Testis (tissue), 3 donors: ENCODE measurements around the gene PRKACB. TPM values are rescaled to one million over a fixed set of nuclear protein-coding genes. Genes with fewer than 3 reads are reported as not detected.

Experiments
- DNase-seq: peaks from one replicate; pipeline ENCODE4 v3.0.0-alpha.2; 2019
- H3K27ac ChIP-seq, 2 donors: fragments of 200-600 bp; sonication (generic); one replicate each; pipeline ENCODE4 v1.5.1; 2019
- H3K27me3 ChIP-seq: fragments of 200-600 bp; sonication (generic); one replicate; pipeline ENCODE4 v1.5.1; 2019
- H3K36me3 ChIP-seq: fragments of 200-600 bp; sonication (generic); one replicate; pipeline ENCODE4 v1.5.1; 2017; ENCODE audit warnings: low read depth; ENCODE audit errors: missing control alignments
- H3K4me1 ChIP-seq: fragments of 200-600 bp; sonication (generic); one replicate; pipeline ENCODE4 v1.5.1; 2019
- H3K4me3 ChIP-seq, 2 donors: fragments of 200-600 bp; sonication (generic); one replicate each; pipeline ENCODE4 v1.5.1; 2017 to 2019
- H3K9me3 ChIP-seq: fragments of 200-600 bp; sonication (generic); one replicate; pipeline ENCODE4 v1.5.1; 2017
- POLR2A ChIP-seq: fragments of 450-650 bp; IDR thresholded peaks from one replicate; pipeline ENCODE4 v1.6.1; 2017; ENCODE audit warnings: antibody characterized with exemption, mild to moderate bottlenecking, moderate library complexity
- WGBS, 2 donors: methylation state at CpG; one replicate each; pipeline ENCODE4 v1.1.5; 2018; 5-methylcytosine and 5-hydroxymethylcytosine counted together
- intact Hi-C: fragments of 100-400 bp; cut with DNase I; formaldehyde crosslinking; loops from one replicate; pipeline ENCODE4 v1.15.1; 2023; ENCODE audit warnings: low total_unique reads
- polyA plus RNA-seq: library from polyadenylated mRNA; stranded (reverse); fragments of 350-450 nt; fragmentation: Illumina TruSeq; extraction: RNeasy Lipid Tissue Mini Kit (QIAGEN cat#74804); gene quantifications from one replicate; pipeline ENCODE4 v1.2.3, GENCODE V29; 2014; ENCODE audit warnings: low read depth, low replicate concordance; ENCODE audit not compliant: insufficient read depth
- total RNA-seq, 2 donors: library from RNA; depleted of rRNA; stranded (reverse); fragments of >200 nt; gene quantifications; one replicate each; pipeline ENCODE4 v1.2.3, GENCODE V29; 2016
- TF ChIP-seq, protein P1 (sequence below), 3 experiments: fragments of 450-650 bp in 2 of 3; fragments of 200-600 bp in 1 of 3; sonication (generic) in 1 of 3; IDR thresholded peaks; one replicate each; pipeline ENCODE4 v1.5.1; 2016 to 2019; ENCODE audit warnings: antibody characterized with exemption in 3 of 3, mild to moderate bottlenecking in 2 of 3, moderate library complexity in 1 of 3

PRKACB gene
- total and polyA plus RNA-seq, 3 donors from 2014 or later = 10.4 to 26.7 (median 21.1) TPM

GRCh38 chr1:84168783-84169182 lies 24.7 kb downstream of the PRKACB start:
- Histone ChIP-seq H3K36me3 (no peaks in the 10 kb centered on the region), H3K4me3 (no peak overlapping the region), H3K4me1 (no peaks in the 10 kb centered on the region), H3K9me3 (no peaks in the 10 kb centered on the region), H3K27me3 (no peaks in the 10 kb centered on the region), H3K27ac (no peak overlapping the region)
- intact Hi-C loops = no loop called here
- no peak for TF ChIP-seq POLR2A
- TF ChIP-seq, protein P1, sequence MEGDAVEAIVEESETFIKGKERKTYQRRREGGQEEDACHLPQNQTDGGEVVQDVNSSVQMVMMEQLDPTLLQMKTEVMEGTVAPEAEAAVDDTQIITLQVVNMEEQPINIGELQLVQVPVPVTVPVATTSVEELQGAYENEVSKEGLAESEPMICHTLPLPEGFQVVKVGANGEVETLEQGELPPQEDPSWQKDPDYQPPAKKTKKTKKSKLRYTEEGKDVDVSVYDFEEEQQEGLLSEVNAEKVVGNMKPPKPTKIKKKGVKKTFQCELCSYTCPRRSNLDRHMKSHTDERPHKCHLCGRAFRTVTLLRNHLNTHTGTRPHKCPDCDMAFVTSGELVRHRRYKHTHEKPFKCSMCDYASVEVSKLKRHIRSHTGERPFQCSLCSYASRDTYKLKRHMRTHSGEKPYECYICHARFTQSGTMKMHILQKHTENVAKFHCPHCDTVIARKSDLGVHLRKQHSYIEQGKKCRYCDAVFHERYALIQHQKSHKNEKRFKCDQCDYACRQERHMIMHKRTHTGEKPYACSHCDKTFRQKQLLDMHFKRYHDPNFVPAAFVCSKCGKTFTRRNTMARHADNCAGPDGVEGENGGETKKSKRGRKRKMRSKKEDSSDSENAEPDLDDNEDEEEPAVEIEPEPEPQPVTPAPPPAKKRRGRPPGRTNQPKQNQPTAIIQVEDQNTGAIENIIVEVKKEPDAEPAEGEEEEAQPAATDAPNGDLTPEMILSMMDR (IDR thresholded peaks at IDR 0.05) = no peak
- DNase-seq = no peak
- 87 to 89% methylated on average over 2 of the region's 2 CpGs for WGBS, 2 donors

DNA sequence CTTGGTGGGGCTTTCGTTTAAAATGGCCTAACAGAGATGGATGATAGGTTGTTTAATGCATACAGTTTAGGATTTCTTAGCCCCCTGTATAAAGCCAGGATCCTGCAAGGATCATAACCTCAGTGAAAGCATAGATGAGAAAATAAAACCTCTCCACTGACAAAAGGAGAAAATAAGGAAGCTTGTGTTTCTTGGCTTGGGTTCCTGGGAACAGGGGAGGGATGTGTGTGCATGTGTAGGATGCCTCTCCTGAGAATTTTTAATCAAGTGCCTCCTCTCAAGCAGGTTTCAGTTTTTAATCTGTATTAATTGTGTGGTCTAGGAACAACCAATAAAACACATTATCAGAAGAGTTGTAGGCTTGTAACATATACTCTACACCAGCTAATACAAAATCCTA lies 26.1 kb downstream of the PRKACB start:
- intact Hi-C loops = no loop called here
- 72 to 86% methylated on average over 1 of the region's 1 CpG for WGBS, 2 donors
- Histone ChIP-seq H3K27me3 (no peaks in the 10 kb centered on the region), H3K4me3 (no peak overlapping the region), H3K4me1 (no peaks in the 10 kb centered on the region), H3K36me3 (no peaks in the 10 kb centered on the region), H3K9me3 (no peaks in the 10 kb centered on the region), H3K27ac (no peak overlapping the region)
- no peak for TF ChIP-seq POLR2A
- TF ChIP-seq, protein P1 (IDR thresholded peaks at IDR 0.05) = no peak
- no peak for DNase-seq

GRCh38 chr1:84171481-84171880 lies 27.4 kb downstream of the PRKACB start:
- TF ChIP-seq POLR2A = no peak
- TF ChIP-seq, protein P1 (IDR thresholded peaks at IDR 0.05) = no peak

DNA sequence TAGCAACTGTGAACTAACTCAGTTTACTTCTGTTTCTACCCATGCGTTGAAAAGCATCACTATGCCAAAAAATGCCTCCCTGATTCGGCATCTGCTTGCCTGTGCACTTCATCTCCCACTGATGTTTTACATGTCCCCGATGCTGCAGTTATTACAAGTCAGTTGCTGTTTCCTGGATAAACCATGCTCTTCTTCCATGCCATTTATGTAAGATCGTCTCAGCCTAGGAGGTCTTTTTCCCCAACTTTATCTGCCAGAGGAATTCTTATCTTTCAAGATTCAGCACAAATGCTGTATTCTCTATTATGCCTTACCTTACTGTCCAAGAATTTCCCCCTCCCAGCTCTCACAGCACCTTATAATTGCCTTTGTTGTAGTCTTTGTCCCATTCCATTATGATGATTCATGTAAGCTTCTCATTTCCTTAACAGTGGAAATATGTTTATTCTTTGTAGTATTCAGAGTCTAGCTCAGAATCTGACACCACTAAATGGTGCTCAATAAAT lies 30.0 kb downstream of the PRKACB start:
- H3K4me1 ChIP-seq = no peaks in the 10 kb centered on the region
- DNase-seq = no peak
- intact Hi-C loops = no loop called here
- 60 to 65% methylated on average over 4 of the region's 4 CpGs for WGBS, 2 donors
- no peak overlapping the region for H3K4me3 ChIP-seq
- H3K27me3 ChIP-seq = no peaks in the 10 kb centered on the region
- H3K27ac ChIP-seq = no peak overlapping the region
- no peaks in the 10 kb centered on the region for H3K9me3 ChIP-seq
- no peaks in the 10 kb centered on the region for H3K36me3 ChIP-seq
- TF ChIP-seq, protein P1 (IDR thresholded peaks at IDR 0.05) = no peak
- TF ChIP-seq POLR2A = no peak

More at GRCh38 chr1:84171481-84171880, 27.4 kb downstream of the PRKACB start:
- intact Hi-C loops = no loop called here
- no peaks in the 10 kb centered on the region for H3K9me3 ChIP-seq
- H3K4me1 ChIP-seq = no peaks in the 10 kb centered on the region
- no peak overlapping the region for H3K4me3 ChIP-seq
- H3K36me3 ChIP-seq = no peaks in the 10 kb centered on the region
- H3K27ac ChIP-seq = no peak overlapping the region
- DNase-seq = no peak
- 86 to 94% methylated on average over 2 of the region's 2 CpGs for WGBS, 2 donors
- no peaks in the 10 kb centered on the region for H3K27me3 ChIP-seq

GRCh38 chr1:84181350-84182005 lies 37.4 kb downstream of the PRKACB start:
- H3K36me3 ChIP-seq = no peaks in the 10 kb centered on the region
- H3K4me3 ChIP-seq = no peak overlapping the region
- DNase-seq = no peak
- H3K9me3 ChIP-seq = no peaks in the 10 kb centered on the region
- no peaks in the 10 kb centered on the region for H3K4me1 ChIP-seq
- intact Hi-C loops = no loop called here
- no peak overlapping the region for H3K27ac ChIP-seq
- H3K27me3 ChIP-seq = no peaks in the 10 kb centered on the region
- TF ChIP-seq, protein P1 (IDR thresholded peaks at IDR 0.05) = no peak
- TF ChIP-seq POLR2A = no peak
